Astrocyte (in vitro differentiated cells and primary cell): ENCODE results near the gene FES.

ENCODE experiments used
- CTCF ChIP-seq: IDR thresholded peaks from 2 replicates; pipeline ENCODE4 v1.5.1; 2011; ENCODE audit warnings: low read depth, mild to moderate bottlenecking, inconsistent platforms, low read length, moderate library complexity; ENCODE audit not compliant: insufficient read depth
- EZH2 ChIP-seq: IDR thresholded peaks from 2 replicates; pipeline ENCODE4 v1.6.1; 2012; ENCODE audit warnings: mild to moderate bottlenecking, low read length, inconsistent platforms; ENCODE audit not compliant: insufficient read depth

GRCh38 chr15:90910441-90911301 lies 26.4 kb downstream of the FES start:
- TF ChIP-seq CTCF (no peak), EZH2 (no peak)
